Measurements from ENCODE around the gene AKAIN1.

DNA sequence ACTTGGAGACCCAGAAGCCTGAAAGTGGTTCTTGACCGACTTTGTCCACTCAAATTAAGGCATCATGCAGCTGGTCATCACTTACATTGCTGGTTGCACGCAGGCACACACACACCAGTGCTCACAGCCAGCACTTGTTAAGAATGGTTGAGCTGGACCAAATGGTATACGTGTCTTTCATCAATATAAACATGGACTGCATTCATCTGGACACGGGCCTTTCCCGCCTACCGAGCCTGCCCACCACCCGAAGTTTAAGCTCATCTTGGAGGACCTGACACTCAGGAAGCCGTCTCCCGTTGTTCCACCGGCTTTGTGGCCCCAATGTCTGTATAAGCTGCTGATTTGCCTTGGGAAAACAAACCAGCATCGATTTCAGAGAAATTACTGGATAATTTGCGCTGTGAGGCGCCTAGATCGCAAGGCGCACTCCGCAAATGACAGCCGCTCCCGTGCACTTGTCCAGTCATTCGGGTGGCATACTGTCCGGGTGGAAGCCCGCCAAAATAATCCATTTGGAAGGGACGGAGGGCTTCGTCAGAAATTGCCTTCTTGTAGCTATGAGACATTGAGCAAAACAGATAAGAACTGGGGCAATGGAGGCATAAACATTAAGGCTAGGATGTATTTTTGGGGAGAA lies 40.1 kb upstream of the AKAIN1 start:
- TF ChIP-seq ZNF274 (IDR thresholded peaks at IDR 0.05; ENCODE audit: low read depth, low read length) (no peak), YY1 (IDR thresholded peaks at IDR 0.05; ENCODE audit: insufficient read depth, insufficient read length) (no peak), SUZ12 (IDR thresholded peaks at IDR 0.05; ENCODE audit: extremely low read depth, insufficient read depth, insufficient read length) (no peak)
